Suprapubic skin (tissue), 3 donors: ENCODE data around the gene SERPIND1.

Source experiments
- CTCF ChIP-seq, 2 donors: fragments of 200-600 bp in 1 of 2; fragments of 450-650 bp in 1 of 2; sonication (generic) in 1 of 2; IDR thresholded peaks; one replicate each; pipeline ENCODE4 v1.5.1; 2016 to 2019; ENCODE audit warnings: antibody characterized with exemption in 2 of 2, mild to moderate bottlenecking in 1 of 2, moderate library complexity in 1 of 2
- POLR2A ChIP-seq, 2 donors: fragments of 450-650 bp; IDR thresholded peaks; one replicate each; pipeline ENCODE4 v1.6.1; 2017; ENCODE audit warnings: antibody characterized with exemption in 2 of 2, mild to moderate bottlenecking in 2 of 2, moderate library complexity in 2 of 2

GRCh38 chr22:20783300-20783673 is 9.4 kb downstream of the SERPIND1 start:
- TF ChIP-seq CTCF (IDR thresholded peaks at IDR 0.05): no peak
- no peak for TF ChIP-seq POLR2A (IDR thresholded peaks at IDR 0.05)
